Stomach (tissue), 9 donors: ENCODE results near the gene TXNL4A. TPM values are rescaled to one million over a fixed set of nuclear protein-coding genes. Genes with fewer than 3 reads are reported as not detected.

Experiments used
- DNase-seq, 2 donors: peaks; one replicate each; pipeline versions ENCODE4 v3.0.0 to v3.0.0-alpha.2; 2013 to 2019
- H3K27ac ChIP-seq, 5 donors: fragments of 200-600 bp in 4 of 5; sonication (generic) in 4 of 5; one replicate each; pipeline ENCODE4 v1.5.1; 2013 to 2019; ENCODE audit warnings: mild to moderate bottlenecking in 1 of 5, moderate library complexity in 1 of 5
- H3K27me3 ChIP-seq, 3 donors: fragments of 200-600 bp; sonication (generic); one replicate each; pipeline ENCODE4 v1.5.1; 2017 to 2019; ENCODE audit warnings: mixed run types in 1 of 3
- H3K36me3 ChIP-seq, 4 donors: fragments of 200-600 bp; sonication (generic); 1 replicate in 3 of 4; 2 replicates in 1 of 4; pipeline ENCODE4 v1.5.1; 2016 to 2019
- H3K4me1 ChIP-seq, 4 donors: fragments of 200-600 bp; sonication (generic); one replicate each; pipeline ENCODE4 v1.5.1; 2016 to 2019
- H3K4me3 ChIP-seq, 4 donors: fragments of 200-600 bp; sonication (generic) in 3 of 4; one replicate each; pipeline ENCODE4 v1.5.1; 2016 to 2019; ENCODE audit warnings: mild to moderate bottlenecking in 1 of 4
- H3K9me3 ChIP-seq, 4 donors: fragments of 200-600 bp; sonication (generic); one replicate each; pipeline ENCODE4 v1.5.1; 2016 to 2019
- EP300 ChIP-seq: sonication (generic); formaldehyde crosslinking; IDR thresholded peaks from one replicate; pipeline ENCODE4 v1.6.1; 2017; ENCODE audit warnings: antibody characterized with exemption
- POLR2A ChIP-seq, 4 donors: fragments of 450-650 bp; IDR thresholded peaks; one replicate each; pipeline ENCODE4 v1.6.1; 2016; ENCODE audit warnings: antibody characterized with exemption in 4 of 4, control low read depth in 2 of 4, mild to moderate bottlenecking in 1 of 4, moderate library complexity in 1 of 4
- POLR2AphosphoS5 ChIP-seq, 3 donors: sonication (generic); formaldehyde crosslinking; IDR thresholded peaks; one replicate each; pipeline ENCODE4 v1.6.1; 2016; ENCODE audit warnings: antibody characterized with exemption in 3 of 3
- whole genome bisulfite sequencing, 5 donors: extraction: QIAGEN DNeasy Blood & Tissue Kit in 3 of 5; methylation state at CpG; one replicate each; pipeline versions ENCODE4 v1.1.5 to v1.1.7; 2013 to 2018; 5-methylcytosine and 5-hydroxymethylcytosine counted together
- intact Hi-C: fragments of 100-400 bp; cut with DNase I; formaldehyde crosslinking; loops from one replicate; pipeline ENCODE4 v1.15.1; 2023; ENCODE audit warnings: low total_unique reads
- polyA plus RNA-seq, 3 donors: library from polyadenylated mRNA; stranded (reverse); fragments of 200-250 nt; gene quantifications; one replicate each; pipeline ENCODE4 v1.2.3, GENCODE V29; 2013
- total RNA-seq, 5 donors: library from RNA; depleted of rRNA; stranded (reverse); fragments of >200 nt; gene quantifications; one replicate each; pipeline versions ENCODE4 v1.1.0 to v1.2.3, GENCODE V29; 2014 to 2016
- TF ChIP-seq, protein P1 (sequence below), 7 experiments: fragments of 450-650 bp in 4 of 7; fragments of 200-600 bp in 3 of 7; sonication (generic) in 3 of 7; IDR thresholded peaks; one replicate each; pipeline ENCODE4 v1.5.1; 2016 to 2019; ENCODE audit warnings: antibody characterized with exemption in 7 of 7, control low read depth in 2 of 7, mild to moderate bottlenecking in 1 of 7
- donor health status: healthy with polysubstance abuse.
- donor health status: Bipolar disorder and iron deficiency.
- donor health status: healthy.

TXNL4A gene
- total and polyA plus RNA-seq, 8 donors: 12.9 to 146 (median 59.4) TPM

- H3K27me3 ChIP-seq: peaks cover 0 to 5% (median 0%) of the 10 kb centered on the region in 3 donors
- peaks cover 0 to 17% (median 11%) of the 10 kb centered on the region in 4 donors for H3K36me3 ChIP-seq
- intact Hi-C loops: no loop called here
- TF ChIP-seq POLR2AphosphoS5 (IDR thresholded peaks at IDR 0.05) (no peak), EP300 (no peak), POLR2A (IDR thresholded peaks at IDR 0.05) (no peak)
- TF ChIP-seq, protein P1, sequence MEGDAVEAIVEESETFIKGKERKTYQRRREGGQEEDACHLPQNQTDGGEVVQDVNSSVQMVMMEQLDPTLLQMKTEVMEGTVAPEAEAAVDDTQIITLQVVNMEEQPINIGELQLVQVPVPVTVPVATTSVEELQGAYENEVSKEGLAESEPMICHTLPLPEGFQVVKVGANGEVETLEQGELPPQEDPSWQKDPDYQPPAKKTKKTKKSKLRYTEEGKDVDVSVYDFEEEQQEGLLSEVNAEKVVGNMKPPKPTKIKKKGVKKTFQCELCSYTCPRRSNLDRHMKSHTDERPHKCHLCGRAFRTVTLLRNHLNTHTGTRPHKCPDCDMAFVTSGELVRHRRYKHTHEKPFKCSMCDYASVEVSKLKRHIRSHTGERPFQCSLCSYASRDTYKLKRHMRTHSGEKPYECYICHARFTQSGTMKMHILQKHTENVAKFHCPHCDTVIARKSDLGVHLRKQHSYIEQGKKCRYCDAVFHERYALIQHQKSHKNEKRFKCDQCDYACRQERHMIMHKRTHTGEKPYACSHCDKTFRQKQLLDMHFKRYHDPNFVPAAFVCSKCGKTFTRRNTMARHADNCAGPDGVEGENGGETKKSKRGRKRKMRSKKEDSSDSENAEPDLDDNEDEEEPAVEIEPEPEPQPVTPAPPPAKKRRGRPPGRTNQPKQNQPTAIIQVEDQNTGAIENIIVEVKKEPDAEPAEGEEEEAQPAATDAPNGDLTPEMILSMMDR (IDR thresholded peaks at IDR 0.05): no peak
- peak overlapping the region; percentile 56 to 69 (median 66) for H3K4me3 ChIP-seq
- H3K27ac ChIP-seq: peak overlapping the region; percentile 89 to 93 (median 91)
- H3K9me3 ChIP-seq: no peaks in the 10 kb centered on the region
- no peak for DNase-seq
- 73 to 91% (median 77%) methylated on average over 20 to 30 of the region's 30 CpGs for WGBS, 5 donors
- H3K4me1 ChIP-seq: peaks cover 13 to 69% (median 26%) of the 10 kb centered on the region in 4 donors
Observed at GRCh38 chr18:79963658-79964329, 24.6 kb downstream of the TXNL4A start.

DNA sequence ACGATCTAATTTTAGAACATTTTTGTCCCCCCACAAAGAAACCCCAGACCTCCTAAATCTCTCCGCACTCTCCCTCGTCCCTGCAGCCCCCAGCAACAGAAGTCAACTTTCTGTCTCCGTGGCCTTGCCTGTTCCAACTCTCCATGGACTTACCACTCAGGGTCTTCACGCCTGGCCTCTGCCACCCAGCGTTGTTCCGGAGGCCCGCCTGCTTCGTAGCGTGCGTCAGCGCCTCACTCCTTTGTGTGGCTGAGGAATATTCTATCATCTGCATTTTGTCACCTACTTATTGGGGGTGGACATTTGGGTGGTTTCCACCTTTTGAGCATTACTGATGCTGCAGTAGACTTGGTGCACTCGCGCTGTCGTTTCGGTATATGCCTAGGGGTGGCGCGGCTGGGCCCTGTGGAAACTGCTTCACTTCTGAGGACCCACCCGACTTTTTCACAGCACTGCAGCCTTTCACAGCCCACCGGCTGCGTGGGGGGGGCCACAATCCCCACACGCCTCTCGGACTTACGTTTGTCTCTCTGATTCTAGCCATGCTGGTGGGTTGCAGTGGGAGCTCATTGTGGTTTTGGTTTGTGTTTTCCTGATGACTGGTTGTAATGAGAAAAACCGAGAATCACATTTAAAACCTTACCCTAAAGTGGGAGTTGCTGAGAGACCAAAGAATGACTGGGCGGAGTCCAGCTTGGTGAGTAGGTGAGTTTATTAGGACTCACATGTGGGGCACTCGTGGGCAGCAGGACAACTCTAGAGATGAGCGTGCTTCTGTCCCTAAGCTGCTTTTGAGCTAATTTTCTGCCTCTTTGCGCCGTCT, 25.3 kb downstream of the TXNL4A start:
- TF ChIP-seq, protein P1 (IDR thresholded peaks at IDR 0.05): no peak
- TF ChIP-seq POLR2A (IDR thresholded peaks at IDR 0.05): no peak
- TF ChIP-seq EP300: no peak
- TF ChIP-seq POLR2AphosphoS5 (IDR thresholded peaks at IDR 0.05): no peak
- H3K36me3 ChIP-seq: peaks cover 0 to 10% (median 4%) of the 10 kb centered on the region in 4 donors
- H3K4me1 ChIP-seq: peaks cover 13 to 69% (median 26%) of the 10 kb centered on the region in 4 donors
- peaks cover 0 to 5% (median 0%) of the 10 kb centered on the region in 3 donors for H3K27me3 ChIP-seq
- no peak overlapping the region for H3K27ac ChIP-seq
- DNase-seq: no peak
- intact Hi-C loops: no loop called here
- no peaks in the 10 kb centered on the region for H3K9me3 ChIP-seq
- no peak overlapping the region for H3K4me3 ChIP-seq
- 80 to 89% (median 85%) methylated on average over 30 of the region's 30 CpGs for WGBS, 5 donors

DNA sequence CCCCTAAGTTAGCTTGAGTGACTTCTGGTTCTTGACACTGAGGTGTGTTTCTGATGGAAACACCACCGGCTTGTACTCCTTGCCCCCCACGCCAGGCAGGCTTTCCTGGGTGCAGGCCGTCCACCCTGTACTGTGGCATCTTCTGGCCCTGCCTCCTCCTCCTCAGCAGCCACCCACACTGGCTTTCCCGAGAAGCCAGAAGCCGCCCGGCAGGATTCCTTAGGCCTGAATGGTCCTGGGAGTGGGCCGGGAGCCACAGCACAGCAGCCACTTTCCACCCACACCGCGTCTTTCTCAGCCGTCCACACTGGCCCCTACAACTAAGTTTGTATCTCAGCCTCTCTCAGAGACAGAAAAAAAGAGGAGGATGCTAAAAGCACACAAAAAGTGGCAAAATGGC, 26.1 kb downstream of the TXNL4A start:
- Histone ChIP-seq H3K4me3 (no peak overlapping the region), H3K27me3 (peaks cover 0 to 5% (median 0%) of the 10 kb centered on the region in 3 donors), H3K36me3 (peaks cover 0 to 2% (median 0%) of the 10 kb centered on the region in 4 donors), H3K9me3 (no peaks in the 10 kb centered on the region), H3K27ac (peak overlapping the region in 1 of 5 donors; percentile 2), H3K4me1 (peaks cover 13 to 69% (median 26%) of the 10 kb centered on the region in 4 donors)
- peak in 1 of 2 donors; percentile 50 for DNase-seq
- intact Hi-C loops: no loop called here
- 43 to 76% (median 52%) methylated on average over 10 of the region's 10 CpGs for WGBS, 5 donors
- no peak for TF ChIP-seq EP300

DNA sequence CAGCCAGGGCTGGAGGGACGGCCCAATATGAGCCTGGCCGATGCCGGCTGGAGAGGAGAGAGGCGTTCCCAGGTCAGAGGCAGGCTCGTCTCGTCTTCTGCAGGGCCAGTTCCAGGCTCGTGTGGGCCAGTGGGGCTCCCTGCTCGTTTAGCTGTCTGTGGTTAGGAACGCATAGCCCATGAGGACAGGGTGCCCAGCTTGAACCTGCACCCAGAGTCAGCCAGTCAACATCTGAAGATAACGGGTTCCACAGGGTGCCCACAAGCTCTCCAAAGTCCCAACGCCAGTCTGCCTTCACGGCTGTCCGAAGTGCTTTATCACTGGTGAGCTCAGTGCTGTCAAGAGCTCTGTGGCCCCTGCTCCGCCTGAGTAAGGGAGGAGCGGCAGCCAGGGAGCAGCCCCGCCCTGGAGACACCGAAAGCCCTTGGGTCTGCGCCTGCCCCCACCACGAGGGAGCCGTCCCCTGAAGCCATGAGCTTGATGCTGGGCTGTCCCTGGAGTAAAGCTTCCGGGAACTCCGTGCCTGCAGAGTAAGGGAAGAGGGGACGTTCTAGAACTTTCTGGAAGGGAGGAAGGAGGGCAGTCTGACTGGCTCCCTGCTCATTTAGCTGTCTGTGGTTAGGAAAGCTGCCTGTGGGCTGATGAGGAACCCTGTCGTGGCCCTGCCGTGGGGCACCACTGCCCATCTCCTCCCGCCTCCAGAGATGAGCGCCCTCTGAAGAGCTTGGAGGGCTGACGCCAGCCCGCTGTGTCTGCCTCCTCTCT, 26.7 kb downstream of the TXNL4A start:
- H3K4me1 ChIP-seq: peaks cover 13 to 69% (median 26%) of the 10 kb centered on the region in 4 donors
- WGBS, 5 donors: 61 to 72% (median 68%) methylated on average over 29 of the region's 29 CpGs
- no peaks in the 10 kb centered on the region for H3K9me3 ChIP-seq
- H3K36me3 ChIP-seq: no peaks in the 10 kb centered on the region
- DNase-seq: peak in 1 of 2 donors; percentile 47
- H3K27me3 ChIP-seq: peaks cover 0 to 5% (median 0%) of the 10 kb centered on the region in 3 donors
- no peak overlapping the region for H3K4me3 ChIP-seq
- intact Hi-C loops: no loop called here
- peak overlapping the region in 1 of 5 donors; percentile 2 for H3K27ac ChIP-seq
- TF ChIP-seq, protein P1 (IDR thresholded peaks at IDR 0.05): no peak
- TF ChIP-seq POLR2A (IDR thresholded peaks at IDR 0.05) (no peak), EP300 (no peak), POLR2AphosphoS5 (IDR thresholded peaks at IDR 0.05) (no peak)
